ENCODE measurements around the gene SMC1A. TPM values are rescaled to one million over a fixed set of nuclear protein-coding genes. Genes with fewer than 3 reads are reported as not detected.

The SMC1A gene
- total RNA-seq, 1 donor from 2014 or later = 82.2 TPM

DNA sequence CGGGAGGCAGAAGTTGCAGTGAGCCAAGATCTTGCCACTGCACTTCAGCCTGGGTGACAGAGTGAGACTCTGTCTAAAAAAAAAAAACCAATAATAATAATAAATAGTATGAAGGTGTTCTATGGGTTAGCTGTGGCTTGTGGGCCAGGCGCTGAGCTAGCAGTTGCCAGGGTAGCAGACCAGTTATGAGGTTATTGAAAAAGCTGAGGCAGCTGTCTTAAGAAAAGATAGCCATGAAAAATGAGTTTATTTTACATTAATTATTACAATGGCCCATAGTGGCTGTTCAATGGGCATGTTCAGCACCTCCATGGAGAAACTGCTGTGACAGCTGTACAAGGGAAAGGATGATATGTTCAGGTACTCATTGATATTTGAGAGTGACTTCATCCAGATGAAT, 25.0 kb upstream of the SMC1A start:
- H3K27me3 Mint-ChIP-seq (ENCODE audit: insufficient read depth, low read depth) = peaks cover 4% of the 10 kb centered on the region
- H3K9me3 Mint-ChIP-seq = peaks cover 15% of the 10 kb centered on the region

DNA sequence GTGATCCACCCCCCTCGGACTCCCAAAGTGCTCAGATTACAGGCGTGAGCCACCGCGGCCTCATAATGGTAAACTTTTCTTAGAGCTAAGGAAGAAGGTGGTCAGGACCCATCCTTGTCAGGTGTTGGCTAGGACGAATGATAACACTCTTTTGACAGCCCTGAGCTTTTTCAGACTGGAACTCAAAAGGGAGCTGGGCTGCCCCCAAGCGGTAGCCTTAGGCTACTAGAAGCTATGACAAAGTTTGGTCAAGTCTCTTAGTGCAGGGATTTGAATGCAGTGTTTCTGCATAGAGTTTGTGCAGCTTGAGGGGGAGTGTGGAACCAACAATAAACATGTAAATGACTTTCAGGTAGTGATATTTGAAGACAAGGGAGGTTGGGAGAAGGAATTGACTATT, 23.5 kb upstream of the SMC1A start:
- peaks cover 15% of the 10 kb centered on the region for H3K9me3 Mint-ChIP-seq
- Histone ChIP-seq H3K4me3 (no peak overlapping the region), H3K4me1 (no peaks in the 10 kb centered on the region), H3K9me3 (ENCODE audit: low read depth) (no peaks in the 10 kb centered on the region), H2AFZ (replicated peaks) (no peak overlapping the region), H3F3A (ENCODE audit: low read depth) (no peaks in the 10 kb centered on the region), H3K27me3 (peaks cover 10% of the 10 kb centered on the region), H4K20me1 (ENCODE audit: low read depth) (no peaks in the 10 kb centered on the region), H3K79me2 (ENCODE audit: low read depth) (no peaks in the 10 kb centered on the region), H3K27ac (no peak overlapping the region), H3K4me2 (no peak overlapping the region), H3K9ac (no peak overlapping the region), H3K36me3 (no peaks in the 10 kb centered on the region)
- H3K36me3 Mint-ChIP-seq = no peaks in the 10 kb centered on the region
- no peaks in the 10 kb centered on the region for H3K4me1 Mint-ChIP-seq
- DNase-seq (ENCODE audit: low spot score) = peak; percentile 60
- peaks cover 4% of the 10 kb centered on the region for H3K27me3 Mint-ChIP-seq (ENCODE audit: insufficient read depth, low read depth)
- H3K4me3 Mint-ChIP-seq = no peak overlapping the region
- TF ChIP-seq EZH2phosphoT487 (IDR thresholded peaks at IDR 0.05) = no peak
- TF ChIP-seq, protein P1, sequence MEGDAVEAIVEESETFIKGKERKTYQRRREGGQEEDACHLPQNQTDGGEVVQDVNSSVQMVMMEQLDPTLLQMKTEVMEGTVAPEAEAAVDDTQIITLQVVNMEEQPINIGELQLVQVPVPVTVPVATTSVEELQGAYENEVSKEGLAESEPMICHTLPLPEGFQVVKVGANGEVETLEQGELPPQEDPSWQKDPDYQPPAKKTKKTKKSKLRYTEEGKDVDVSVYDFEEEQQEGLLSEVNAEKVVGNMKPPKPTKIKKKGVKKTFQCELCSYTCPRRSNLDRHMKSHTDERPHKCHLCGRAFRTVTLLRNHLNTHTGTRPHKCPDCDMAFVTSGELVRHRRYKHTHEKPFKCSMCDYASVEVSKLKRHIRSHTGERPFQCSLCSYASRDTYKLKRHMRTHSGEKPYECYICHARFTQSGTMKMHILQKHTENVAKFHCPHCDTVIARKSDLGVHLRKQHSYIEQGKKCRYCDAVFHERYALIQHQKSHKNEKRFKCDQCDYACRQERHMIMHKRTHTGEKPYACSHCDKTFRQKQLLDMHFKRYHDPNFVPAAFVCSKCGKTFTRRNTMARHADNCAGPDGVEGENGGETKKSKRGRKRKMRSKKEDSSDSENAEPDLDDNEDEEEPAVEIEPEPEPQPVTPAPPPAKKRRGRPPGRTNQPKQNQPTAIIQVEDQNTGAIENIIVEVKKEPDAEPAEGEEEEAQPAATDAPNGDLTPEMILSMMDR (IDR thresholded peaks at IDR 0.05) = peak; percentile 63
- H3K27ac Mint-ChIP-seq = no peak overlapping the region

More for the DNA sequence above, 25.0 kb upstream of the SMC1A start:
- no peak overlapping the region for H2AFZ ChIP-seq (replicated peaks)
- DNase-seq (ENCODE audit: low spot score) = no peak
- Mint-ChIP-seq H3K4me3 (no peak overlapping the region), H3K36me3 (no peaks in the 10 kb centered on the region), H3K4me1 (no peaks in the 10 kb centered on the region), H3K27ac (no peak overlapping the region)
- no peak overlapping the region for H3K4me2 ChIP-seq
- H3F3A ChIP-seq (ENCODE audit: low read depth) = no peaks in the 10 kb centered on the region
- no peak overlapping the region for H3K9ac ChIP-seq
- peaks cover under 1% of the 10 kb centered on the region for H3K27me3 ChIP-seq
- TF ChIP-seq EZH2phosphoT487 (IDR thresholded peaks at IDR 0.05) (no peak), EZH2 (IDR thresholded peaks at IDR 0.05) (no peak)
- TF ChIP-seq, protein P1 (IDR thresholded peaks at IDR 0.05) = no peak
- H3K36me3 ChIP-seq = no peaks in the 10 kb centered on the region
- no peaks in the 10 kb centered on the region for H3K4me1 ChIP-seq
- no peak overlapping the region for H3K4me3 ChIP-seq
- H4K20me1 ChIP-seq (ENCODE audit: low read depth) = no peaks in the 10 kb centered on the region
- H3K79me2 ChIP-seq (ENCODE audit: low read depth) = no peaks in the 10 kb centered on the region
- no peak overlapping the region for H3K27ac ChIP-seq
- H3K9me3 ChIP-seq (ENCODE audit: low read depth) = no peaks in the 10 kb centered on the region

DNA sequence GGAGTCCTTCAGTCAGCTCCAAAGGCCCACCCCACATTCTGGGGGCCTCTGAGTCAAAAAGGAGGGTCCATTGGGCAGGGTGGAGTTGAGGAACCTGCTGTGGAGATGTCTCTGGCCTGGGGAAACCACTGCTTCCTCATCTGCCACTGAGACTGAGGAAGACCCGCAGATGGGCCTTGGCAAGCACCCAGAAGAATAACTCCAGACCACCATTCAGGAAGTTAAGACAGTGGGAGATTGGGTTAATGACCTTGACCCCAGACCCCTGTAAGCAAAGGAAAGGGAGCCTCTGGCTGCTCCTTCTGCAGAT, 19.8 kb upstream of the SMC1A start:
- no peaks in the 10 kb centered on the region for H3K36me3 Mint-ChIP-seq
- H3K27me3 ChIP-seq = peaks cover 31% of the 10 kb centered on the region
- peaks cover 3% of the 10 kb centered on the region for H3K4me1 Mint-ChIP-seq
- no peaks in the 10 kb centered on the region for H4K20me1 ChIP-seq (ENCODE audit: low read depth)
- H3K36me3 ChIP-seq = no peaks in the 10 kb centered on the region
- no peak for DNase-seq (ENCODE audit: low spot score)
- H3K4me3 Mint-ChIP-seq = no peak overlapping the region
- H3K4me3 ChIP-seq = peak overlapping the region; percentile 47
- H2AFZ ChIP-seq (replicated peaks) = no peak overlapping the region
- no peaks in the 10 kb centered on the region for H3K4me1 ChIP-seq
- H3K9ac ChIP-seq = no peak overlapping the region
- TF ChIP-seq EZH2phosphoT487 (IDR thresholded peaks at IDR 0.05) = no peak
- TF ChIP-seq EZH2 (IDR thresholded peaks at IDR 0.05) = no peak
- TF ChIP-seq, protein P1 (IDR thresholded peaks at IDR 0.05) = no peak
- H3K27ac Mint-ChIP-seq = no peak overlapping the region
- peak overlapping the region; percentile 78 for H3K4me2 ChIP-seq
- H3F3A ChIP-seq (ENCODE audit: low read depth) = no peaks in the 10 kb centered on the region
- H3K79me2 ChIP-seq (ENCODE audit: low read depth) = no peaks in the 10 kb centered on the region
- no peaks in the 10 kb centered on the region for H3K9me3 ChIP-seq (ENCODE audit: low read depth)
- H3K9me3 Mint-ChIP-seq = peaks cover 8% of the 10 kb centered on the region
- H3K27ac ChIP-seq = no peak overlapping the region
- H3K27me3 Mint-ChIP-seq (ENCODE audit: insufficient read depth, low read depth) = peaks cover 8% of the 10 kb centered on the region
